K562 (cell line): ENCODE measurements around the gene MGAM2. TPM values are rescaled to one million over a fixed set of nuclear protein-coding genes. Genes with fewer than 3 reads are reported as not detected.

Source experiments
- ATAC-seq: fragments of 200-7000 bp; cut with Tn5 transposase; 3 replicates; pipeline ENCODE4 v1.9.1; 2020; ENCODE audit warnings: moderate library complexity
- BruUV-seq: library from RNA; stranded (reverse); fragments of 400-500 nt; replicated peaks from 2 replicates; lab custom pipeline; 2021; lab: Mats Ljungman, UMichigan
- CTCF ChIA-PET: fragments of 300-600 bp; formaldehyde crosslinking; extraction: SDS; loops from one replicate; lab custom pipeline; 2021; ENCODE audit warnings: low intra/inter-chr PET ratio; lab: Yijun Ruan, JAX
- POLR2A ChIA-PET: fragments of 300-600, 350-650 bp; sonication (Branson Sonifier 250); formaldehyde crosslinking; extraction: SDS; loops from one replicate; lab custom pipeline; 2021; ENCODE audit warnings: antibody characterized with exemption, inconsistent platforms; lab: Yijun Ruan, JAX
- DNase-seq, 4 experiments: peaks; one replicate each; pipeline versions ENCODE4 v3.0.0 to v3.0.0-alpha.2; 2011 to 2018; ENCODE audit warnings: low spot score in 3 of 4, mixed read lengths in 3 of 4; ENCODE audit errors: extremely low read depth in 1 of 4
- FAIRE-seq: peaks from 2 replicates; lab custom pipeline; 2011; peaks lifted over from hg19 to GRCh38; lab: Jason Lieb, UNC
- H2AFZ ChIP-seq: 2 replicates; pipeline ENCODE4 v1.6.0; 2011; ENCODE audit warnings: low read depth, low read length, control low read depth, inconsistent platforms
- H3K27ac ChIP-seq: fragments of 200-600 bp; 3 replicates; pipeline ENCODE4 v1.8.0; 2011; ENCODE audit warnings: low read depth, mild to moderate bottlenecking, control low read depth, inconsistent platforms, low read length, moderate library complexity, mixed read lengths; ENCODE audit errors: extremely low read depth
- H3K27me3 ChIP-seq, 2 experiments: fragments of 300-600 bp in 1 of 2; 2 replicates in 1 of 2; 3 replicates in 1 of 2; pipeline versions ENCODE4 v1.6.0 to v1.8.0; 2011; ENCODE audit warnings: inconsistent platforms in 2 of 2, low read length in 2 of 2, mild to moderate bottlenecking in 1 of 2, mixed read lengths in 1 of 2, moderate library complexity in 1 of 2; ENCODE audit not compliant: control insufficient read depth in 2 of 2, insufficient read depth in 2 of 2
- H3K36me3 ChIP-seq: fragments of 300-600 bp; 3 replicates; pipeline ENCODE4 v1.8.0; 2011; ENCODE audit warnings: mild to moderate bottlenecking, low read length, inconsistent platforms; ENCODE audit not compliant: control insufficient read depth, insufficient read depth
- H3K4me1 ChIP-seq, 2 experiments: fragments of 200-600 bp in 1 of 2; replicated peaks in 1 of 2; 2 replicates in 1 of 2; 3 replicates in 1 of 2; pipeline versions ENCODE4 v1.5.1 to v1.8.0; 2011; ENCODE audit warnings: inconsistent platforms in 2 of 2, low read length in 2 of 2, mild to moderate bottlenecking in 1 of 2, mixed read lengths in 1 of 2, moderate library complexity in 1 of 2; ENCODE audit not compliant: control insufficient read depth in 2 of 2, insufficient read depth in 2 of 2
- H3K4me2 ChIP-seq: 2 replicates; pipeline ENCODE4 v1.6.1; 2011; ENCODE audit warnings: low read length, control low read depth, inconsistent platforms, mixed read lengths; ENCODE audit not compliant: insufficient read depth
- H3K4me3 ChIP-seq: fragments of 200-600 bp; sonication (generic), shearing (Covaris generic); 2 replicates; pipeline ENCODE4 v1.5.1; 2016; ENCODE audit warnings: control low read depth, inconsistent platforms
- H3K79me2 ChIP-seq: fragments of 200-600 bp; 3 replicates; pipeline ENCODE4 v1.8.0; 2011; ENCODE audit warnings: low read length, inconsistent platforms; ENCODE audit not compliant: control insufficient read depth, insufficient read depth
- H3K9ac ChIP-seq, 2 experiments: 2 replicates each; pipeline versions ENCODE4 v1.6.0 to v1.6.1; 2011; ENCODE audit warnings: low read depth in 2 of 2, low read length in 2 of 2, control low read depth in 1 of 2, inconsistent platforms in 1 of 2, mild to moderate bottlenecking in 1 of 2, mixed read lengths in 1 of 2; ENCODE audit not compliant: insufficient read depth in 1 of 2
- H3K9me1 ChIP-seq: one replicate; pipeline ENCODE4 v1.6.0; 2011; ENCODE audit warnings: inconsistent platforms, mild to moderate bottlenecking, low read length, moderate library complexity; ENCODE audit not compliant: control insufficient read depth, insufficient read depth
- H3K9me3 ChIP-seq: replicated peaks from 2 replicates; pipeline ENCODE4 v1.5.1; 2011; ENCODE audit warnings: low read depth, low read length, inconsistent platforms; ENCODE audit not compliant: control insufficient read depth, insufficient read depth
- H4K20me1 ChIP-seq: replicated peaks from 2 replicates; pipeline ENCODE4 v1.6.1; 2011; ENCODE audit warnings: low read length, inconsistent platforms, mixed read lengths; ENCODE audit not compliant: control insufficient read depth, insufficient read depth
- ARHGAP35 ChIP-seq: fragments of 450-650 bp; IDR thresholded peaks from 2 replicates; pipeline ENCODE4 v1.6.1; 2018; ENCODE audit not compliant: partially characterized antibody
- CBX1 ChIP-seq: sonication (generic); IDR thresholded peaks from 2 replicates; pipeline ENCODE4 v1.6.1; 2016; ENCODE audit warnings: antibody characterized with exemption, low read depth, mild to moderate bottlenecking
- CC2D1A ChIP-seq: fragments of 450-650 bp; IDR thresholded peaks from 2 replicates; pipeline ENCODE4 v1.6.1; 2017; ENCODE audit warnings: mild to moderate bottlenecking
- ELF4 ChIP-seq: fragments of 450-650 bp; formaldehyde crosslinking; IDR thresholded peaks from 2 replicates; pipeline ENCODE4 v1.4.0; 2022; ENCODE audit warnings: missing genetic modification characterization
- GABPB2 ChIP-seq: fragments of 250-450 bp; sonication (Bioruptor Pico); conservative IDR thresholded peaks from 2 replicates; pipeline ENCODE4 v1.5.1; 2021; ENCODE audit warnings: mild to moderate bottlenecking
- KHSRP ChIP-seq: fragments of 450-650 bp; IDR thresholded peaks from 2 replicates; pipeline ENCODE4 v1.6.1; 2017
- KLF16 ChIP-seq: IDR thresholded peaks from 2 replicates; pipeline ENCODE4 v1.6.1; 2016; ENCODE audit warnings: antibody characterized with exemption
- MCM5 ChIP-seq: fragments of 450-650 bp; IDR thresholded peaks from 2 replicates; pipeline ENCODE4 v1.6.1; 2016; ENCODE audit warnings: low read depth
- NFRKB ChIP-seq: fragments of 450-650 bp; IDR thresholded peaks from 2 replicates; pipeline ENCODE4 v1.6.1; 2016; ENCODE audit warnings: low read depth
- PYGO2 ChIP-seq: fragments of 450-650 bp; IDR thresholded peaks from 2 replicates; pipeline ENCODE4 v1.6.1; 2016; ENCODE audit warnings: mild to moderate bottlenecking, missing genetic modification characterization, moderate library complexity, missing compliant biosample characterization
- SETDB1 ChIP-seq: IDR thresholded peaks from one replicate; pipeline ENCODE4 v1.6.1; 2012; ENCODE audit warnings: low read length, control low read depth, inconsistent platforms
- SMAD3 ChIP-seq: fragments of 450-650 bp; formaldehyde crosslinking; conservative IDR thresholded peaks from 2 replicates; pipeline ENCODE4 v1.4.0; 2020; ENCODE audit warnings: mild to moderate bottlenecking
- TAF9B ChIP-seq: fragments of 450-650 bp; IDR thresholded peaks from 2 replicates; pipeline ENCODE4 v1.6.1; 2018; ENCODE audit warnings: mild to moderate bottlenecking; ENCODE audit not compliant: partially characterized antibody
- TSC22D4 ChIP-seq: fragments of 450-650 bp; IDR thresholded peaks from 2 replicates; pipeline ENCODE4 v1.6.1; 2016; ENCODE audit warnings: missing genetic modification characterization, missing biosample characterization, control low read depth
- ZNF830 ChIP-seq: fragments of 250-450 bp; sonication (Bioruptor Pico); IDR thresholded peaks from 2 replicates; pipeline ENCODE4 v1.5.0; 2021; ENCODE audit warnings: mild to moderate bottlenecking
- WGBS: fragments of 100-300 bp; shearing (Covaris generic); methylation state at CpG from one replicate; pipeline ENCODE4 v1.1.6; 2016; ENCODE audit warnings: low coverage, mixed read lengths; ENCODE audit not compliant: insufficient coverage; ENCODE audit errors: missing lambda C conversion rate; 5-methylcytosine and 5-hydroxymethylcytosine counted together
- in situ Hi-C: fragments of 300-500 bp; cut with MboI; formaldehyde crosslinking; loops from 4 replicates; pipeline ENCODE4 v1.15.0; 2018; ENCODE audit warnings: inconsistent platforms, mixed read lengths
- intact Hi-C: fragments of 100-400 bp; cut with micrococcal nuclease; formaldehyde crosslinking; loops from 2 replicates; pipeline ENCODE4 v1.14.2; 2022
- polyA plus RNA-seq, 8 experiments: library from polyadenylated mRNA; depleted of rRNA in 4 of 8; stranded (reverse) in 5 of 8; unstranded in 3 of 8; fragments of >200 nt; fragmentation: Nextera tagmentation in 2 of 8; fragmentation: Illumina TruSeq in 1 of 8; extraction: Ambion mirVana in 2 of 8; extraction: Trizol in 1 of 8; gene quantifications; 2 replicates each; pipeline versions ENCODE4 v1.2.1 to v1.2.3, GENCODE V29; 2011 to 2014; ENCODE audit warnings: inconsistent platforms in 1 of 8, missing spikeins in 1 of 8
- total RNA-seq, 7 experiments: library from RNA; depleted of rRNA in 6 of 7; stranded (reverse); fragments of >200 nt in 6 of 7; fragmentation: Illumina TruSeq in 2 of 7; extraction: Trizol in 2 of 7; gene quantifications; 2 replicates each; pipeline versions ENCODE4 v1.2.1 to v1.2.3, GENCODE V29; 2011 to 2021; ENCODE audit warnings: low replicate concordance in 1 of 7
- TF ChIP-seq, protein P1 (sequence below): IDR thresholded peaks from 2 replicates; pipeline ENCODE4 v1.6.1; 2011; ENCODE audit warnings: borderline replicate concordance, low read depth, mild to moderate bottlenecking, moderate library complexity, low read length; ENCODE audit not compliant: insufficient read depth, poor library complexity, severe bottlenecking
- TF ChIP-seq, protein P2 (sequence below): sonication (generic); formaldehyde crosslinking; IDR thresholded peaks from 2 replicates; pipeline ENCODE4 v1.5.0; 2020; ENCODE audit warnings: missing genetic modification reagents
- TF ChIP-seq, protein P3 (sequence below): sonication (generic); formaldehyde crosslinking; IDR thresholded peaks from 2 replicates; pipeline ENCODE4 v1.8.1; 2023; ENCODE audit warnings: mild to moderate bottlenecking, missing genetic modification reagents
- TF ChIP-seq, protein P4 (sequence below): fragments of 250-450 bp; sonication (Bioruptor Pico); IDR thresholded peaks from 2 replicates; pipeline ENCODE4 v1.5.0; 2021; ENCODE audit warnings: mild to moderate bottlenecking, borderline replicate concordance

Gene MGAM2
- total and polyA plus RNA-seq, 9 of the 15 experiments (the other 6 are each of a cell fraction or from before 2014, with no cell fraction given) = 0.03 TPM; not detected in 8

DNA sequence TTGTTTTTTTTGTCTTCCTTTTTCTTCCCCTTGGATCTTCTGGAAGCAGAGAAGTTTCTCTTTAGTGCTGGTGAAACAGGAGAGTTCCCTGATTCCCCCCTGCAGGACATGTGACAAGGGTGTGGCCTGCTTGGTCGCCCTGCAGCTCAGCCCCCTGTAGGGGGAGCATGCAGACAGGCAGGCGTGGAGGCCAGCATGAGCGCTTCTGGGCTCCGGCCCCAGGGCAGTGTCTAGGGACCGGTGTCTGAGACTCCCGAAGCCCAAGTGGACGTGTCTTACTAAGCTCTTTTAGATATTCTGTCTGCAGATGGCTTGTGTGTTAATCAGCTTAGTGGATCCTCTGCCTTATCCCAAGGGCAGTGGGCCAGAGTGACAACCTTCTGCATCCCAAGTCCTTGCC lies 120.2 kb downstream of the MGAM2 start:
- no peak overlapping the region for H3K4me2 ChIP-seq
- 2% methylated on average over 7 of the region's 7 CpGs for WGBS
- intact Hi-C loops = no loop called here
- no peak for TF ChIP-seq ELF4 (CRISPR knock-in tag)
- no peak for TF ChIP-seq KHSRP
- TF ChIP-seq CC2D1A = no peak
- TF ChIP-seq, protein P1, sequence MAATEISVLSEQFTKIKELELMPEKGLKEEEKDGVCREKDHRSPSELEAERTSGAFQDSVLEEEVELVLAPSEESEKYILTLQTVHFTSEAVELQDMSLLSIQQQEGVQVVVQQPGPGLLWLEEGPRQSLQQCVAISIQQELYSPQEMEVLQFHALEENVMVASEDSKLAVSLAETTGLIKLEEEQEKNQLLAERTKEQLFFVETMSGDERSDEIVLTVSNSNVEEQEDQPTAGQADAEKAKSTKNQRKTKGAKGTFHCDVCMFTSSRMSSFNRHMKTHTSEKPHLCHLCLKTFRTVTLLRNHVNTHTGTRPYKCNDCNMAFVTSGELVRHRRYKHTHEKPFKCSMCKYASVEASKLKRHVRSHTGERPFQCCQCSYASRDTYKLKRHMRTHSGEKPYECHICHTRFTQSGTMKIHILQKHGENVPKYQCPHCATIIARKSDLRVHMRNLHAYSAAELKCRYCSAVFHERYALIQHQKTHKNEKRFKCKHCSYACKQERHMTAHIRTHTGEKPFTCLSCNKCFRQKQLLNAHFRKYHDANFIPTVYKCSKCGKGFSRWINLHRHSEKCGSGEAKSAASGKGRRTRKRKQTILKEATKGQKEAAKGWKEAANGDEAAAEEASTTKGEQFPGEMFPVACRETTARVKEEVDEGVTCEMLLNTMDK = peak; percentile 33
- no peak for TF ChIP-seq NFRKB
- TF ChIP-seq KLF16 = 0 out of 2 replicates have a peak, but pooled peaks have one; percentile 11
- no peak for TF ChIP-seq GABPB2 (CRISPR knock-in tag)
- TF ChIP-seq, protein P2, sequence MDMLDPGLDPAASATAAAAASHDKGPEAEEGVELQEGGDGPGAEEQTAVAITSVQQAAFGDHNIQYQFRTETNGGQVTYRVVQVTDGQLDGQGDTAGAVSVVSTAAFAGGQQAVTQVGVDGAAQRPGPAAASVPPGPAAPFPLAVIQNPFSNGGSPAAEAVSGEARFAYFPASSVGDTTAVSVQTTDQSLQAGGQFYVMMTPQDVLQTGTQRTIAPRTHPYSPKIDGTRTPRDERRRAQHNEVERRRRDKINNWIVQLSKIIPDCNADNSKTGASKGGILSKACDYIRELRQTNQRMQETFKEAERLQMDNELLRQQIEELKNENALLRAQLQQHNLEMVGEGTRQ = peak; percentile 71
- TF ChIP-seq CBX1 = no peak
- no peak for TF ChIP-seq TSC22D4 (tag)
- TF ChIP-seq, protein P3, sequence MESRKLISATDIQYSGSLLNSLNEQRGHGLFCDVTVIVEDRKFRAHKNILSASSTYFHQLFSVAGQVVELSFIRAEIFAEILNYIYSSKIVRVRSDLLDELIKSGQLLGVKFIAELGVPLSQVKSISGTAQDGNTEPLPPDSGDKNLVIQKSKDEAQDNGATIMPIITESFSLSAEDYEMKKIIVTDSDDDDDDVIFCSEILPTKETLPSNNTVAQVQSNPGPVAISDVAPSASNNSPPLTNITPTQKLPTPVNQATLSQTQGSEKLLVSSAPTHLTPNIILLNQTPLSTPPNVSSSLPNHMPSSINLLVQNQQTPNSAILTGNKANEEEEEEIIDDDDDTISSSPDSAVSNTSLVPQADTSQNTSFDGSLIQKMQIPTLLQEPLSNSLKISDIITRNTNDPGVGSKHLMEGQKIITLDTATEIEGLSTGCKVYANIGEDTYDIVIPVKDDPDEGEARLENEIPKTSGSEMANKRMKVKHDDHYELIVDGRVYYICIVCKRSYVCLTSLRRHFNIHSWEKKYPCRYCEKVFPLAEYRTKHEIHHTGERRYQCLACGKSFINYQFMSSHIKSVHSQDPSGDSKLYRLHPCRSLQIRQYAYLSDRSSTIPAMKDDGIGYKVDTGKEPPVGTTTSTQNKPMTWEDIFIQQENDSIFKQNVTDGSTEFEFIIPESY = no peak
- TF ChIP-seq, protein P4, sequence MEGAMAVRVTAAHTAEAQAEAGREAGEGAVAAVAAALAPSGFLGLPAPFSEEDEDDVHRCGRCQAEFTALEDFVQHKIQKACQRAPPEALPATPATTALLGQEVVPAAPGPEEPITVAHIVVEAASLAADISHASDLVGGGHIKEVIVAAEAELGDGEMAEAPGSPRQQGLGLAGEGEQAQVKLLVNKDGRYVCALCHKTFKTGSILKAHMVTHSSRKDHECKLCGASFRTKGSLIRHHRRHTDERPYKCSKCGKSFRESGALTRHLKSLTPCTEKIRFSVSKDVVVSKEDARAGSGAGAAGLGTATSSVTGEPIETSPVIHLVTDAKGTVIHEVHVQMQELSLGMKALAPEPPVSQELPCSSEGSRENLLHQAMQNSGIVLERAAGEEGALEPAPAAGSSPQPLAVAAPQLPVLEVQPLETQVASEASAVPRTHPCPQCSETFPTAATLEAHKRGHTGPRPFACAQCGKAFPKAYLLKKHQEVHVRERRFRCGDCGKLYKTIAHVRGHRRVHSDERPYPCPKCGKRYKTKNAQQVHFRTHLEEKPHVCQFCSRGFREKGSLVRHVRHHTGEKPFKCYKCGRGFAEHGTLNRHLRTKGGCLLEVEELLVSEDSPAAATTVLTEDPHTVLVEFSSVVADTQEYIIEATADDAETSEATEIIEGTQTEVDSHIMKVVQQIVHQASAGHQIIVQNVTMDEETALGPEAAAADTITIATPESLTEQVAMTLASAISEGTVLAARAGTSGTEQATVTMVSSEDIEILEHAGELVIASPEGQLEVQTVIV = no peak
- no peak for TF ChIP-seq TAF9B
- no peak for TF ChIP-seq ZNF830
- no peak for TF ChIP-seq SMAD3
- TF ChIP-seq PYGO2 (tag) = no peak
- TF ChIP-seq MCM5 = no peak
- TF ChIP-seq ARHGAP35 = no peak
- peak; percentile 20 for TF ChIP-seq SETDB1

More for the DNA sequence above, 120.2 kb downstream of the MGAM2 start:
- no peaks in the 10 kb centered on the region for H3K9me1 ChIP-seq
- in situ Hi-C loops = no loop called here
- POLR2A ChIA-PET = no interaction called here
- peak; percentile 31 to 56 (median 39) for DNase-seq
- CTCF ChIA-PET = no interaction called here
- no TSS peak for BruUV-seq
- H2AFZ ChIP-seq = no peak overlapping the region
- no peak overlapping the region for H3K4me3 ChIP-seq
- H3K27me3 ChIP-seq = no peaks in the 10 kb centered on the region
- H3K4me1 ChIP-seq = no peaks in the 10 kb centered on the region
- H3K79me2 ChIP-seq = no peaks in the 10 kb centered on the region
- H4K20me1 ChIP-seq = no peaks in the 10 kb centered on the region
- no peaks in the 10 kb centered on the region for H3K36me3 ChIP-seq
- H3K9ac ChIP-seq = no peak overlapping the region
- H3K27ac ChIP-seq = no peak overlapping the region
- FAIRE-seq = peak; percentile 59
- ATAC-seq = peak; percentile 99
- H3K9me3 ChIP-seq = no peaks in the 10 kb centered on the region
